Superior temporal gyrus (tissue), 1 donor: ENCODE results near the gene ABHD3.
"Not testable (repeated sequence)": the region's sequence is repeated elsewhere in the genome, so short reads cannot be mapped to it uniquely, and the experiment has no call there.

Experiments used
- DNase-seq: peaks from one replicate; pipeline ENCODE4 v3.0.0-alpha.2; 2016; ENCODE audit errors: extremely low spot score

The ABHD3 gene

DNA sequence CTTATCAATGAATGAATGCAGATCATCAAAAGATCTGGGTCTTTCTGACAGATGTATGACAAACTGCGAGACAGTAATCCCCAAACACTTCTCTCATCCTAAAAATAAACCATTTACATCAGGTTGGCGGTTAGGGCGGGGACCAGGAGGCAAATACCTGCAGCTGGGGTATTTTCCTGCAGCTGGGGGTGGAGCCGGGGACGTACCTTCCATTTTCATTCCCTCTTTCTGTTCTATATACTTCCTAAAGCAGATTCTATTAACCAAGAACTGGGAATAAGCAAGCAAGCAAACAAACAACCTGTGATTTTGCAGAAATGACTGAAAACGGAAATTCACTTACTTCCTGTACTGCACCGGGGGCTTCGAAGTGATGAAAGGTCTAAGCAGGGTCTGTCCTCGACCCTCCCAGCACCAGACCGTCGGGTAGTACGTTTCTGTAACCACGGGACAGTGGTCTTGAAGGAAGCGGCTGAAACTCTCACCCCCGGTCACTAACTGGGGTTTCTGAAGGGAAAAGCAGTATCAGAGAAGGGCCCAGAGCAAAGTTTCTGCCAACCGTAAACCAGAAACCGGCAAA is 1.2 kb downstream of the ABHD3 start:
- no peak for DNase-seq

- DNase-seq: no peak
Observed at GRCh38 chr18:21702602-21703001, 2.0 kb downstream of the ABHD3 start.

DNA sequence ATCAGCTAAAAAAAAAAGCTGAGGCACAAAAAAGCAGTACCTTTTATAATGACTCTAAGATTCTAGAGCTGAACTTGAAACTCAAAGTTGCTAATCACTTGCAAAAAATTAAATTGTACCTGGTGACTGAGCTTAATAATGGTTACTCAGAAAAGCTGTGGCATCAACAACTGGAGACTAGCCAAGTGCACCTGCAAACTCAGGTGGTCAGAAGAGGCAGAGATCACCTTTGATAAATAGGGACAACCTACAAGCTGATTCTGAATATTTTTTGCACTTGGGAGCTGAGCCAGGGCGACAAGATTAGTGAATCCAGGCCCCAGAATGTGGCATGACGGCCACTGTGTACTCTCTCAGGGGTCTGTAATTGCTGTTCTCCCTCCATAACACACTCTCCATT is 3.0 kb downstream of the ABHD3 start:
- no peak for DNase-seq

DNA sequence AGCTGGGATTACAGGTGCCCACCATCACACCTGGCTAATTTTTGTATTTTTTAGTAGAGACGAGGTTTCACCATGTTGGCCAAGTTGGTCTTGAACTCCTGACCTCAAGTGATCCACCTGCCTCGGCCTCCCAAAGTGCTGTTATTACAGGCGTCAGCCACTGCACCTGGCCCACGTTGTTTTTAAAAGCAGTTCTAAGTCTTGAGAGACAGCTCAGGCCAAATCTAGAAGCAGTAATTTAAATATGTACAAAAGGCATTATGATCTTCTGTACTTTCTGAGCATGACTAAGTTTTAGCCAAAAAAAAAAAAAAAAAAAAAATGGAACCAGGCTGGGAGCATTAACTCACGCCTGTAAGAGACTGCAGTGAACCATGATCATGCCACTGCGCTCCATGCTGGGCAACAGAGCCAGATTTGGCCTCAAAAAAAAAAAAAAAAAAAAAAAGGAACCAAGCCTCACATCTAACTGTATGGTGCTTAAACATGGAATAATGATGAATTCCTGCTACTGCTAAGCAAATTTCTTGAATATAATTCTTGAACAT is 4.0 kb downstream of the ABHD3 start:
- no peak for DNase-seq

- DNase-seq: no peak
Observed at GRCh38 chr18:21693322-21693721, 11.3 kb downstream of the ABHD3 start.

DNA sequence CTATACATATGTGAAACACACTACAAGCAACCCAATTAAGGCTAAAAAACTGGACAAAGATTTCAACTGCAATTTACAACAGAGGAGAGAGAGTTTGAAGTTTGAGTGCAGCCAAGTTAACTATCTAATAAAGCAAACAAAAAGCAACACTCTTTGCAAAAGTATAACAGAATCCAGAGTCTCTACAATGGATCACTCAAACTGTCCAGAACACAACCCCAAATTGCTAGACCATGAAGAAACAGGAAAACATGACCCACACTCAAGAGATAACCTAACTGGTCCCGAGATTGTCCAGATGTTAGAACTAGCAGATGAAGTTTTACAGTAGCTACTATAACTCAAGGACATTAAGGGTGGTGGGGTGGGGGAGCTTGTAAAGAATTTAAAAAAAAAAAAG is 14.8 kb downstream of the ABHD3 start:
- DNase-seq: no peak

DNA sequence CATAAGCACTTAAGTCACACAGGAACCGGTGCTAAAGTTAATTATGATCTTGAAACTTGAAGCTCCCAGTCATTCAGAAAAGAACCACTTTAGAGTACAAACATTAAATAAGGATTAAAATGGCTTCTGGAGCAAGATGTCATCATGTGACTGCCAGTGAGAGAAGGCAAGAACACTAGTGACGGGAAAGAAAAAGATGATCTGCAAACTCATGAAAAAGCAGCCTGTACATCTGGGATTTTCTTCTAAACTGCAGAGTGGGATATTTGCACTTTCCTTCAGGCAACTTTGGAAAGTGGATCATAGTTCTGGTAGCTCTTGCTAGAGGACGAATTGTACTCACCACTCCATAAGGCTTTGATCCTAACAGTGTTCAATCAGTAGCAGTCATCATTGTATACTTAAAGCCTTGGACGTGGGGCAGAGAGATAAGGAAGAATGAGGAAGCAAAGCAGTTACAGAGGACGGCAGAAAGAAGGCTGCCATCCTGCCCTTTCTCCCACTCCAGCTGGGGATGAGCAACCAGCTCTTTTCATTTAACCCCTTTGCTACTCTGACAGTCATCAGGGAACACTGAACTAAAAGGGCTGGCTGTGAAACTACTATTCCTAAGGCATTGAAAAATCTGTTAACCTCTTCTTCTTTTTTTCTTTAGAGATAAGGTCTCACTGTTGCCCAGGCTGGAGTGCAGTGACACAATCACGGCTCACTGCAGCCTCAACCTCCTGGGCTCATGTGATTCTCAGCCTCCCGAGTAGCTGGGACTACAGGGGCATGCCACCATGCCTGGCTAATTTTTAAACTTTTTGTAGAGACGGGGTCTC is 18.1 kb downstream of the ABHD3 start:
- DNase-seq: no peak

- DNase-seq: not testable (repeated sequence)
Observed at GRCh38 chr18:21685556-21685981, 19.0 kb downstream of the ABHD3 start.

GRCh38 chr18:21684731-21685130 is 19.8 kb downstream of the ABHD3 start:
- no peak for DNase-seq

GRCh38 chr18:21682371-21683051 is 22.1 kb downstream of the ABHD3 start:
- DNase-seq: no peak

- DNase-seq: no peak
Observed at GRCh38 chr18:21680161-21680560, 24.4 kb downstream of the ABHD3 start.

GRCh38 chr18:21678859-21679258 is 25.7 kb downstream of the ABHD3 start:
- DNase-seq: no peak

- DNase-seq: not testable (repeated sequence)
Observed at GRCh38 chr18:21675354-21675753, 29.2 kb downstream of the ABHD3 start.

GRCh38 chr18:21672521-21673267 is 31.9 kb downstream of the ABHD3 start:
- no peak for DNase-seq

DNA sequence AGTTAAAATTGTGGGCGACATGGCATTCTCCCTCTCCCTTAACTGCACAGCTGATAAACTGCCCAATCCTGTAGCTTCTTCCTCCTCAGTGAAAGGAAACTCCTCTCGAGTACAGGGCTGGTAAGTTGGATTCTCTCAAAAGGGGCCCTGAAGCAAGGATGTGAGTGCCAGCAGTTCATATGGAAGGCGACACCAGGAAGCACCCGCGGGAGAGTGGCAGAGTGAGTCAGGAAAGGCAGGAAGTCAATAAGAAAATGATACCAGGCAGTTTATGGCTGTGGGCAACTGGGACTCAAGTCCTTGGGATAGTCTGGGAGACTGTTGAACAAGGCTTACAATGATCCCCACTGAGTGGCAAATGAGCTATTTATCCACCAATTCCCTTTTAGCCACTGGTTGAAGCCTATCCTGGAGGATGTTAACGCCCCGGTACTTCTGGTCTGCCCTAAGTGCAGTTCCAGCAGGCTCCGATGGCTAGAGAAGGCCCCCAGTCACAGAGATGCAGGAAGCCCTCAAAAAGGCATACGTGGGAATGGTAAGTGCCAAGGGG is 34.8 kb downstream of the ABHD3 start:
- DNase-seq: no peak

- no peak for DNase-seq
Observed at GRCh38 chr18:21664069-21664468, 40.5 kb downstream of the ABHD3 start.

GRCh38 chr18:21663578-21663977 is 41.0 kb downstream of the ABHD3 start:
- no peak for DNase-seq

GRCh38 chr18:21662581-21662980 is 42.0 kb downstream of the ABHD3 start:
- DNase-seq: no peak

- no peak for DNase-seq
Observed at GRCh38 chr18:21660078-21660477, 44.5 kb downstream of the ABHD3 start.

DNA sequence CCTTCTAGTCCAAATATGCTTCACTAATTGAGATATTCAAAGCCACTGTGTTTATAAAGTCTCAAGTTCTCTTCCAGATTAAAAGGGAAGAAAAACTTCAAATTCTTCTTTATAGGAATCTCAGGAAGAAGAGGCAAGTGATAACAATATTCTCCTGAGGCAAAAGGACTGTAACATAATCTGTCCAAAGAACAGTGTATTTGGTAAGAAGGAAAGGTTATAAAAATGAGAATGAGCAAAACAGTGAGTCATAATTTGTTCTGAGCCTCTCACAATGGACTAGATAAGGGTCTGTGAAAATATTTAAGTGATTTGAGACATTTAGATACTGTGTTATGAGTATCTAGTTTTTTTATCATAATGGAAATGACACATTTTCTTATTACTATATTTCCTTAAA is 48.2 kb downstream of the ABHD3 start:
- DNase-seq: no peak

DNA sequence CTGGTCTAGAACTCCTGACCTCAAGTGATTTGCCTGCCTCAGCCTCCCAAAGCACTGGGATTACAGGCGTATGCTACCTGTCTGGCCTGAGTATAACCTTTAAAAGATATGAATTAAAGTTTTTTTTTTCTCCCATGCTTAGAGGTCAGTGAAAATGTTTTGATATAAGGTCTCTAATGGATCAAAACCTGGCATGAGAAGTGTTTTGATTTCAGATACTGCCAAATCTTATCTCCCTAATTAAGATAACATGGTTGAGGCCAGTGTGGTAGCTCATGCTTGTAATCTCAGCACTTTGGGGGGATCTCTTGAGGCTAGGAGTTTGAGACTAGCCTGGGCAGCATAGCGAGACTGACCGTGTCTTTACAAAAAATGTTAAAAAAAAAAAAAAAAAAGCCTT is 51.2 kb downstream of the ABHD3 start:
- no peak for DNase-seq

DNA sequence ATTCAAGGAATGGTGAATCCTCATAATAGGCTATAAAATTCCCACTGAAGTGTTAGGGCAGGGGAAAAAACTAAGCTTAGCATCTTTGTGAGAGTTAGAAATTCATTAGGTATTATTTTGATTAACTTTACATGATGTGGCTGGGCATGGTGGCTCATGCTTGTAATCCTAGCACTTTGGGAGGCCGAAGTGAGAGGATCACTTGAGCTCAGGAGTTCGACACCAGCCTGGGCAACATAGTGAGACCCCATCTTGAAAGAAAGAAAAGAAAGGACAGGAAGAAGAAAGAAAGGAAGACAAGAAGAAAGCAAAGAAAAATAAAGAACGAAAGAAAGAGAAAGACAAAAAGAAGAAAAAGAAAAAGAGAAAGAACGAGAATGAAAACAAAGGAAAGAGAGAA is 52.5 kb downstream of the ABHD3 start:
- no peak for DNase-seq
